GM23338 (cell line): ENCODE data around the gene PDE6H. TPM values are rescaled to one million over a fixed set of nuclear protein-coding genes. Genes with fewer than 3 reads are reported as not detected.

Source experiments
- ATAC-seq: fragments of 200-7000 bp; cut with Tn5 transposase; 3 replicates; pipeline ENCODE4 v1.9.1; 2020
- DNase-seq: peaks from one replicate; pipeline ENCODE4 v3.0.0-alpha.2; 2015; ENCODE audit warnings: low spot score
- H2AFZ ChIP-seq: fragments of 200-600 bp; sonication (generic); 2 replicates; pipeline ENCODE4 v1.8.0; 2016; ENCODE audit warnings: antibody characterized with exemption, mild to moderate bottlenecking, moderate library complexity
- H3F3A ChIP-seq: fragments of 200-600 bp; sonication (generic); replicated peaks from 2 replicates; pipeline ENCODE4 v1.8.0; 2017; ENCODE audit warnings: antibody characterized with exemption, mixed run types, low read depth
- H3K27ac ChIP-seq: fragments of 200-600 bp; sonication (generic); 2 replicates; pipeline ENCODE4 v1.6.1; 2016; ENCODE audit warnings: low read depth
- H3K27me3 ChIP-seq: fragments of 200-600 bp; sonication (generic); 2 replicates; pipeline ENCODE4 v1.8.0; 2016; ENCODE audit warnings: mild to moderate bottlenecking, mixed run types, moderate library complexity; ENCODE audit not compliant: insufficient read depth
- H3K36me3 ChIP-seq: fragments of 200-600 bp; sonication (generic); 2 replicates; pipeline ENCODE4 v1.8.0; 2016; ENCODE audit warnings: mild to moderate bottlenecking; ENCODE audit not compliant: insufficient read depth
- H3K4me1 ChIP-seq: fragments of 200-600 bp; sonication (generic); 2 replicates; pipeline ENCODE4 v1.8.0; 2016; ENCODE audit warnings: mild to moderate bottlenecking, moderate library complexity; ENCODE audit not compliant: insufficient read depth
- H3K4me2 ChIP-seq: fragments of 200-600 bp; sonication (generic); 2 replicates; pipeline ENCODE4 v1.7.1; 2017; ENCODE audit warnings: mixed run types
- H3K4me3 ChIP-seq: fragments of 200-600 bp; sonication (generic); 2 replicates; pipeline ENCODE4 v1.6.1; 2016; ENCODE audit warnings: mixed run types
- H3K79me2 ChIP-seq: fragments of 200-600 bp; sonication (generic); replicated peaks from 2 replicates; pipeline ENCODE4 v1.8.0; 2017; ENCODE audit warnings: mild to moderate bottlenecking; ENCODE audit not compliant: insufficient read depth
- H3K9me2 ChIP-seq: fragments of 200-600 bp; sonication (generic); 2 replicates; pipeline ENCODE4 v1.8.0; 2017; ENCODE audit not compliant: insufficient read depth
- H4K20me1 ChIP-seq: fragments of 200-600 bp; sonication (generic); replicated peaks from 2 replicates; pipeline ENCODE4 v1.8.0; 2017; ENCODE audit warnings: mild to moderate bottlenecking; ENCODE audit not compliant: insufficient read depth
- H3K27ac Mint-ChIP-seq: 2 replicates; pipeline ENCODE4 v1.8.0; 2020; ENCODE audit warnings: inconsistent platforms, mild to moderate bottlenecking, moderate library complexity, mixed read lengths
- H3K27me3 Mint-ChIP-seq: 3 replicates; pipeline ENCODE4 v1.8.0; 2022; ENCODE audit warnings: low read depth, mild to moderate bottlenecking, moderate library complexity, mixed read lengths, inconsistent platforms; ENCODE audit not compliant: insufficient read depth, poor library complexity
- H3K36me3 Mint-ChIP-seq: 3 replicates; pipeline ENCODE4 v1.8.0; 2021; ENCODE audit warnings: low read depth, mild to moderate bottlenecking, inconsistent platforms, moderate library complexity, mixed read lengths
- H3K4me1 Mint-ChIP-seq: 3 replicates; pipeline ENCODE4 v1.8.0; 2020; ENCODE audit warnings: mild to moderate bottlenecking, inconsistent platforms, mixed read lengths
- H3K4me3 Mint-ChIP-seq: 3 replicates; pipeline ENCODE4 v1.8.0; 2021; ENCODE audit warnings: moderate library complexity, mild to moderate bottlenecking, inconsistent platforms, mixed read lengths
- H3K9me3 Mint-ChIP-seq: 3 replicates; pipeline ENCODE4 v1.8.0; 2020; ENCODE audit warnings: moderate library complexity, mild to moderate bottlenecking, inconsistent platforms, mixed read lengths
- CREB1 ChIP-seq: fragments of 250-450 bp; sonication (Bioruptor Pico); IDR thresholded peaks from 2 replicates; pipeline ENCODE4 v1.5.0; 2020; ENCODE audit warnings: low read depth, mild to moderate bottlenecking, moderate library complexity
- EZH2 ChIP-seq: fragments of 200-600 bp; sonication (generic); IDR thresholded peaks from one replicate; pipeline ENCODE4 v1.8.0; 2017; ENCODE audit warnings: antibody characterized with exemption, mild to moderate bottlenecking, low read depth; ENCODE audit not compliant: unreplicated experiment
- EZH2phosphoT487 ChIP-seq: fragments of 200-600 bp; sonication (generic); IDR thresholded peaks from one replicate; pipeline ENCODE4 v1.8.1; 2018; ENCODE audit warnings: antibody characterized with exemption; ENCODE audit not compliant: unreplicated experiment
- JUNB ChIP-seq: IDR thresholded peaks from one replicate; pipeline ENCODE4 v1.6.1; 2016; ENCODE audit warnings: antibody characterized with exemption; ENCODE audit not compliant: unreplicated experiment
- NANOG ChIP-seq: IDR thresholded peaks from 2 replicates; pipeline ENCODE4 v1.6.1; 2016; ENCODE audit warnings: antibody characterized with exemption, borderline replicate concordance
- POLR2AphosphoS5 ChIP-seq: IDR thresholded peaks from 2 replicates; pipeline ENCODE4 v1.6.1; 2016; ENCODE audit warnings: antibody characterized with exemption, low read depth
- STAT1 ChIP-seq: IDR thresholded peaks from one replicate; pipeline ENCODE4 v1.6.1; 2016; ENCODE audit warnings: antibody characterized with exemption; ENCODE audit not compliant: unreplicated experiment
- ZNF114 ChIP-seq: fragments of 250-450 bp; sonication (Bioruptor Pico); IDR thresholded peaks from 2 replicates; pipeline ENCODE4 v1.5.0; 2020; ENCODE audit warnings: mild to moderate bottlenecking, moderate library complexity
- ZNF331 ChIP-seq: fragments of 250-450 bp; sonication (Bioruptor Pico); IDR thresholded peaks from 2 replicates; pipeline ENCODE4 v1.5.0; 2020; ENCODE audit warnings: low read depth, mild to moderate bottlenecking, moderate library complexity
- polyA plus RNA-seq: library from polyadenylated mRNA; unstranded; fragments of >200 nt; fragmentation: Nextera tagmentation; extraction: Ambion mirVana; gene quantifications from 2 replicates; pipeline ENCODE4 v1.2.1, GENCODE V29; 2016
- total RNA-seq: library from RNA; depleted of rRNA; stranded (reverse); fragments of >200 nt; shearing (Covaris generic); gene quantifications from 2 replicates; pipeline ENCODE4 v1.2.3, GENCODE V29; 2014
- TF ChIP-seq, protein P1 (sequence below): IDR thresholded peaks from 2 replicates; pipeline ENCODE4 v1.6.1; 2016; ENCODE audit warnings: antibody characterized with exemption
- TF ChIP-seq, protein P2 (sequence below), 2 experiments: fragments of 200-600 bp in 1 of 2; sonication (generic) in 1 of 2; conservative IDR thresholded peaks; 2 replicates each; pipeline versions ENCODE4 v1.5.1 to v1.6.1; 2016 to 2017; ENCODE audit warnings: antibody characterized with exemption in 2 of 2, low read depth in 2 of 2, mild to moderate bottlenecking in 2 of 2, moderate library complexity in 1 of 2
- TF ChIP-seq, protein P3 (sequence below): IDR thresholded peaks from one replicate; pipeline ENCODE4 v1.6.1; 2018; ENCODE audit warnings: antibody characterized with exemption; ENCODE audit not compliant: unreplicated experiment
- TF ChIP-seq, protein P4 (sequence below): fragments of 250-450 bp; sonication (Bioruptor Pico); IDR thresholded peaks from 2 replicates; pipeline ENCODE4 v1.5.0; 2020; ENCODE audit warnings: mild to moderate bottlenecking, moderate library complexity

The PDE6H gene
- total and polyA plus RNA-seq, 2 experiments from 2014 or later = not detected

DNA sequence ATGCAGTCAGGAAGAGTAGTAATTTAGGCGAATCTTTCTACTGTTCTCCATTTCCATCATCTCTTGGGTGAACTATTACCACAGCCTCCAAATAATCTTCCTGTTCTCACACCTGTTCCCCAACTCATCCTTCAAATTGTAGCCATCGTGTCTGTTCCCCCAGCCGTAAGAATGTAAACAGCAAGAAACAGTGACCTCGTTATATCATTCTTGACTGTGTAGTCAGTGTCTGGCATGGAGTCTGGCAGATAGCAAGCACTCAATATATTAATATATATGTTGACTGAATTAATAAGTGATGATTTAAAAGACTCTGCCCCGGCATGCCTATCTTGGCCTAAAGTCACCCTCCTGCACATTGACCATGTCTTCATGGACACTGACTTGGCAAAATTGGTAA, 20.3 kb downstream of the PDE6H start:
- TF ChIP-seq EZH2 = no peak
- TF ChIP-seq, protein P1, sequence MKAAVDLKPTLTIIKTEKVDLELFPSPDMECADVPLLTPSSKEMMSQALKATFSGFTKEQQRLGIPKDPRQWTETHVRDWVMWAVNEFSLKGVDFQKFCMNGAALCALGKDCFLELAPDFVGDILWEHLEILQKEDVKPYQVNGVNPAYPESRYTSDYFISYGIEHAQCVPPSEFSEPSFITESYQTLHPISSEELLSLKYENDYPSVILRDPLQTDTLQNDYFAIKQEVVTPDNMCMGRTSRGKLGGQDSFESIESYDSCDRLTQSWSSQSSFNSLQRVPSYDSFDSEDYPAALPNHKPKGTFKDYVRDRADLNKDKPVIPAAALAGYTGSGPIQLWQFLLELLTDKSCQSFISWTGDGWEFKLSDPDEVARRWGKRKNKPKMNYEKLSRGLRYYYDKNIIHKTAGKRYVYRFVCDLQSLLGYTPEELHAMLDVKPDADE = no peak
- TF ChIP-seq, protein P2, sequence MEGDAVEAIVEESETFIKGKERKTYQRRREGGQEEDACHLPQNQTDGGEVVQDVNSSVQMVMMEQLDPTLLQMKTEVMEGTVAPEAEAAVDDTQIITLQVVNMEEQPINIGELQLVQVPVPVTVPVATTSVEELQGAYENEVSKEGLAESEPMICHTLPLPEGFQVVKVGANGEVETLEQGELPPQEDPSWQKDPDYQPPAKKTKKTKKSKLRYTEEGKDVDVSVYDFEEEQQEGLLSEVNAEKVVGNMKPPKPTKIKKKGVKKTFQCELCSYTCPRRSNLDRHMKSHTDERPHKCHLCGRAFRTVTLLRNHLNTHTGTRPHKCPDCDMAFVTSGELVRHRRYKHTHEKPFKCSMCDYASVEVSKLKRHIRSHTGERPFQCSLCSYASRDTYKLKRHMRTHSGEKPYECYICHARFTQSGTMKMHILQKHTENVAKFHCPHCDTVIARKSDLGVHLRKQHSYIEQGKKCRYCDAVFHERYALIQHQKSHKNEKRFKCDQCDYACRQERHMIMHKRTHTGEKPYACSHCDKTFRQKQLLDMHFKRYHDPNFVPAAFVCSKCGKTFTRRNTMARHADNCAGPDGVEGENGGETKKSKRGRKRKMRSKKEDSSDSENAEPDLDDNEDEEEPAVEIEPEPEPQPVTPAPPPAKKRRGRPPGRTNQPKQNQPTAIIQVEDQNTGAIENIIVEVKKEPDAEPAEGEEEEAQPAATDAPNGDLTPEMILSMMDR (conservative IDR thresholded peaks at IDR 0.05; ENCODE audit: low read depth in 2 of 2) = no peak
- no peak for TF ChIP-seq NANOG
- TF ChIP-seq ZNF331 (CRISPR knock-in tag) = no peak
- TF ChIP-seq, protein P3, sequence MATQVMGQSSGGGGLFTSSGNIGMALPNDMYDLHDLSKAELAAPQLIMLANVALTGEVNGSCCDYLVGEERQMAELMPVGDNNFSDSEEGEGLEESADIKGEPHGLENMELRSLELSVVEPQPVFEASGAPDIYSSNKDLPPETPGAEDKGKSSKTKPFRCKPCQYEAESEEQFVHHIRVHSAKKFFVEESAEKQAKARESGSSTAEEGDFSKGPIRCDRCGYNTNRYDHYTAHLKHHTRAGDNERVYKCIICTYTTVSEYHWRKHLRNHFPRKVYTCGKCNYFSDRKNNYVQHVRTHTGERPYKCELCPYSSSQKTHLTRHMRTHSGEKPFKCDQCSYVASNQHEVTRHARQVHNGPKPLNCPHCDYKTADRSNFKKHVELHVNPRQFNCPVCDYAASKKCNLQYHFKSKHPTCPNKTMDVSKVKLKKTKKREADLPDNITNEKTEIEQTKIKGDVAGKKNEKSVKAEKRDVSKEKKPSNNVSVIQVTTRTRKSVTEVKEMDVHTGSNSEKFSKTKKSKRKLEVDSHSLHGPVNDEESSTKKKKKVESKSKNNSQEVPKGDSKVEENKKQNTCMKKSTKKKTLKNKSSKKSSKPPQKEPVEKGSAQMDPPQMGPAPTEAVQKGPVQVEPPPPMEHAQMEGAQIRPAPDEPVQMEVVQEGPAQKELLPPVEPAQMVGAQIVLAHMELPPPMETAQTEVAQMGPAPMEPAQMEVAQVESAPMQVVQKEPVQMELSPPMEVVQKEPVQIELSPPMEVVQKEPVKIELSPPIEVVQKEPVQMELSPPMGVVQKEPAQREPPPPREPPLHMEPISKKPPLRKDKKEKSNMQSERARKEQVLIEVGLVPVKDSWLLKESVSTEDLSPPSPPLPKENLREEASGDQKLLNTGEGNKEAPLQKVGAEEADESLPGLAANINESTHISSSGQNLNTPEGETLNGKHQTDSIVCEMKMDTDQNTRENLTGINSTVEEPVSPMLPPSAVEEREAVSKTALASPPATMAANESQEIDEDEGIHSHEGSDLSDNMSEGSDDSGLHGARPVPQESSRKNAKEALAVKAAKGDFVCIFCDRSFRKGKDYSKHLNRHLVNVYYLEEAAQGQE = no peak
- TF ChIP-seq POLR2AphosphoS5 = no peak
- TF ChIP-seq, protein P4, sequence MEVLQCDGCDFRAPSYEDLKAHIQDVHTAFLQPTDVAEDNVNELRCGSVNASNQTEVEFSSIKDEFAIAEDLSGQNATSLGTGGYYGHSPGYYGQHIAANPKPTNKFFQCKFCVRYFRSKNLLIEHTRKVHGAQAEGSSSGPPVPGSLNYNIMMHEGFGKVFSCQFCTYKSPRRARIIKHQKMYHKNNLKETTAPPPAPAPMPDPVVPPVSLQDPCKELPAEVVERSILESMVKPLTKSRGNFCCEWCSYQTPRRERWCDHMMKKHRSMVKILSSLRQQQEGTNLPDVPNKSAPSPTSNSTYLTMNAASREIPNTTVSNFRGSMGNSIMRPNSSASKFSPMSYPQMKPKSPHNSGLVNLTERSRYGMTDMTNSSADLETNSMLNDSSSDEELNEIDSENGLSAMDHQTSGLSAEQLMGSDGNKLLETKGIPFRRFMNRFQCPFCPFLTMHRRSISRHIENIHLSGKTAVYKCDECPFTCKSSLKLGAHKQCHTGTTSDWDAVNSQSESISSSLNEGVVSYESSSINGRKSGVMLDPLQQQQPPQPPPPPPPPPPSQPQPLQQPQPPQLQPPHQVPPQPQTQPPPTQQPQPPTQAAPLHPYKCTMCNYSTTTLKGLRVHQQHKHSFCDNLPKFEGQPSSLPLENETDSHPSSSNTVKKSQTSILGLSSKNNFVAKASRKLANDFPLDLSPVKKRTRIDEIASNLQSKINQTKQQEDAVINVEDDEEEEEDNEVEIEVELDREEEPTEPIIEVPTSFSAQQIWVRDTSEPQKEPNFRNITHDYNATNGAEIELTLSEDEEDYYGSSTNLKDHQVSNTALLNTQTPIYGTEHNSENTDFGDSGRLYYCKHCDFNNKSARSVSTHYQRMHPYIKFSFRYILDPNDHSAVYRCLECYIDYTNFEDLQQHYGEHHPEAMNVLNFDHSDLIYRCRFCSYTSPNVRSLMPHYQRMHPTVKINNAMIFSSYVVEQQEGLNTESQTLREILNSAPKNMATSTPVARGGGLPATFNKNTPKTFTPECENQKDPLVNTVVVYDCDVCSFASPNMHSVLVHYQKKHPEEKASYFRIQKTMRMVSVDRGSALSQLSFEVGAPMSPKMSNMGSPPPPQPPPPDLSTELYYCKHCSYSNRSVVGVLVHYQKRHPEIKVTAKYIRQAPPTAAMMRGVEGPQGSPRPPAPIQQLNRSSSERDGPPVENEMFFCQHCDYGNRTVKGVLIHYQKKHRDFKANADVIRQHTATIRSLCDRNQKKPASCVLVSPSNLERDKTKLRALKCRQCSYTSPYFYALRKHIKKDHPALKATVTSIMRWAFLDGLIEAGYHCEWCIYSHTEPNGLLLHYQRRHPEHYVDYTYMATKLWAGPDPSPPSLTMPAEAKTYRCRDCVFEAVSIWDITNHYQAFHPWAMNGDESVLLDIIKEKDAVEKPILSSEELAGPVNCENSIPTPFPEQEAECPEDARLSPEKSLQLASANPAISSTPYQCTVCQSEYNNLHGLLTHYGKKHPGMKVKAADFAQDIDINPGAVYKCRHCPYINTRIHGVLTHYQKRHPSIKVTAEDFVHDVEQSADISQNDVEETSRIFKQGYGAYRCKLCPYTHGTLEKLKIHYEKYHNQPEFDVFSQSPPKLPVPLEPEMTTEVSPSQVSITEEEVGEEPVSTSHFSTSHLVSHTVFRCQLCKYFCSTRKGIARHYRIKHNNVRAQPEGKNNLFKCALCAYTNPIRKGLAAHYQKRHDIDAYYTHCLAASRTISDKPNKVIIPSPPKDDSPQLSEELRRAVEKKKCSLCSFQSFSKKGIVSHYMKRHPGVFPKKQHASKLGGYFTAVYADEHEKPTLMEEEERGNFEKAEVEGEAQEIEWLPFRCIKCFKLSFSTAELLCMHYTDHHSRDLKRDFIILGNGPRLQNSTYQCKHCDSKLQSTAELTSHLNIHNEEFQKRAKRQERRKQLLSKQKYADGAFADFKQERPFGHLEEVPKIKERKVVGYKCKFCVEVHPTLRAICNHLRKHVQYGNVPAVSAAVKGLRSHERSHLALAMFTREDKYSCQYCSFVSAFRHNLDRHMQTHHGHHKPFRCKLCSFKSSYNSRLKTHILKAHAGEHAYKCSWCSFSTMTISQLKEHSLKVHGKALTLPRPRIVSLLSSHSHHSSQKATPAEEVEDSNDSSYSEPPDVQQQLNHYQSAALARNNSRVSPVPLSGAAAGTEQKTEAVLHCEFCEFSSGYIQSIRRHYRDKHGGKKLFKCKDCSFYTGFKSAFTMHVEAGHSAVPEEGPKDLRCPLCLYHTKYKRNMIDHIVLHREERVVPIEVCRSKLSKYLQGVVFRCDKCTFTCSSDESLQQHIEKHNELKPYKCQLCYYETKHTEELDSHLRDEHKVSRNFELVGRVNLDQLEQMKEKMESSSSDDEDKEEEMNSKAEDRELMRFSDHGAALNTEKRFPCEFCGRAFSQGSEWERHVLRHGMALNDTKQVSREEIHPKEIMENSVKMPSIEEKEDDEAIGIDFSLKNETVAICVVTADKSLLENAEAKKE (CRISPR knock-in tag) = no peak
- no peak for TF ChIP-seq JUNB
- no peak for TF ChIP-seq STAT1
- TF ChIP-seq CREB1 (CRISPR knock-in tag) = no peak
- TF ChIP-seq EZH2phosphoT487 = no peak
- TF ChIP-seq ZNF114 = no peak
- H3K4me1 ChIP-seq = no peaks in the 10 kb centered on the region
- ATAC-seq (no peak), DNase-seq (no peak)
- no peaks in the 10 kb centered on the region for H3K36me3 ChIP-seq
- no peak overlapping the region for H3K27ac ChIP-seq
- no peaks in the 10 kb centered on the region for H3K27me3 ChIP-seq
- H4K20me1 ChIP-seq = no peaks in the 10 kb centered on the region
- H3K9me2 ChIP-seq = no peaks in the 10 kb centered on the region
- Mint-ChIP-seq H3K27ac (no peak overlapping the region), H3K27me3 (no peaks in the 10 kb centered on the region), H3K4me3 (no peak overlapping the region), H3K9me3 (no peaks in the 10 kb centered on the region; the same call in 2 of the 3 replicates), H3K36me3 (no peaks in the 10 kb centered on the region), H3K4me1 (no peaks in the 10 kb centered on the region)
- H3K79me2 ChIP-seq = no peaks in the 10 kb centered on the region
- no peaks in the 10 kb centered on the region for H3F3A ChIP-seq
- H3K4me2 ChIP-seq = no peak overlapping the region
- no peak overlapping the region for H3K4me3 ChIP-seq
- H2AFZ ChIP-seq = no peak overlapping the region
